CD14-positive monocyte (primary cell): ENCODE data around the gene AEN. TPM values are rescaled to one million over a fixed set of nuclear protein-coding genes. Genes with fewer than 3 reads are reported as not detected.

ENCODE experiments used
- DNase-seq, 3 donors: peaks; one replicate each; pipeline ENCODE4 v3.0.0-alpha.2; 2011 to 2022
- H2AFZ ChIP-seq: 2 replicates; pipeline ENCODE4 v1.6.0; 2012; ENCODE audit warnings: mild to moderate bottlenecking, low read depth, low read length, inconsistent platforms; ENCODE audit not compliant: insufficient read depth, poor library complexity, severe bottlenecking
- H3K27ac ChIP-seq, 2 donors: 1 replicate in 1 of 2; 2 replicates in 1 of 2; pipeline ENCODE4 v1.5.1; 2012 to 2013; ENCODE audit warnings: low read length in 2 of 2, control low read depth in 1 of 2, inconsistent platforms in 1 of 2, low read depth in 1 of 2, mild to moderate bottlenecking in 1 of 2
- H3K27me3 ChIP-seq, 2 donors: one replicate each; pipeline versions ENCODE4 v1.6.0 to v1.6.1; 2011 to 2013; ENCODE audit warnings: low read length in 2 of 2; ENCODE audit not compliant: control insufficient read depth in 2 of 2, insufficient read depth in 2 of 2
- H3K36me3 ChIP-seq, 2 donors: replicated peaks in 1 of 2; 1 replicate in 1 of 2; 2 replicates in 1 of 2; pipeline versions ENCODE4 v1.5.1 to v1.6.1; 2012 to 2013; ENCODE audit warnings: low read length in 2 of 2, control low read depth in 1 of 2, inconsistent platforms in 1 of 2, mild to moderate bottlenecking in 1 of 2; ENCODE audit not compliant: insufficient read depth in 2 of 2, control insufficient read depth in 1 of 2
- H3K4me1 ChIP-seq, 2 donors: 1 replicate in 1 of 2; 2 replicates in 1 of 2; pipeline versions ENCODE4 v1.5.1 to v1.6.1; 2012 to 2013; ENCODE audit warnings: low read length in 2 of 2, control low read depth in 1 of 2, inconsistent platforms in 1 of 2, mild to moderate bottlenecking in 1 of 2, moderate library complexity in 1 of 2; ENCODE audit not compliant: insufficient read depth in 2 of 2, control insufficient read depth in 1 of 2
- H3K4me2 ChIP-seq: replicated peaks from 2 replicates; pipeline ENCODE3; 2012; ENCODE audit warnings: low read length, moderate library complexity, mild to moderate bottlenecking; ENCODE audit not compliant: poor library complexity, severe bottlenecking; ENCODE audit errors: extremely low read depth
- H3K4me3 ChIP-seq, 3 experiments: fragments of 200-600 bp in 1 of 3; sonication (generic) in 1 of 3; replicated peaks in 1 of 3; 1 replicate in 2 of 3; 2 replicates in 1 of 3; pipeline ENCODE4 v1.5.1; 2011 to 2013; ENCODE audit warnings: low read length in 3 of 3, mild to moderate bottlenecking in 3 of 3, control low read depth in 2 of 3, low read depth in 2 of 3, inconsistent platforms in 1 of 3, moderate library complexity in 1 of 3
- H3K79me2 ChIP-seq: 2 replicates; pipeline ENCODE4 v1.6.0; 2012; ENCODE audit warnings: mild to moderate bottlenecking, control low read depth, inconsistent platforms, low read length, moderate library complexity; ENCODE audit not compliant: insufficient read depth
- H3K9ac ChIP-seq: 2 replicates; pipeline ENCODE4 v1.6.0; 2017; ENCODE audit warnings: low read length, mild to moderate bottlenecking; ENCODE audit not compliant: insufficient read depth, poor library complexity, severe bottlenecking
- H3K9me3 ChIP-seq, 2 donors: replicated peaks in 1 of 2; 1 replicate in 1 of 2; 2 replicates in 1 of 2; pipeline versions ENCODE4 v1.5.1 to v1.6.1; 2012 to 2013; ENCODE audit warnings: low read length in 2 of 2, control low read depth in 1 of 2; ENCODE audit not compliant: control insufficient read depth in 1 of 2, insufficient read depth in 1 of 2
- H4K20me1 ChIP-seq: 2 replicates; pipeline ENCODE4 v1.6.0; 2012; ENCODE audit warnings: mild to moderate bottlenecking, low read length, control low read depth, moderate library complexity; ENCODE audit not compliant: insufficient read depth
- H3K27ac Mint-ChIP-seq, 7 donors: one replicate each; pipeline ENCODE4 v1.8.0; 2020; ENCODE audit warnings: mild to moderate bottlenecking in 7 of 7, mixed read lengths in 7 of 7, moderate library complexity in 6 of 7, inconsistent platforms in 2 of 7
- H3K27me3 Mint-ChIP-seq, 3 donors: one replicate each; pipeline ENCODE4 v1.8.0; 2021 to 2022; ENCODE audit warnings: low read depth in 3 of 3, mild to moderate bottlenecking in 3 of 3, mixed read lengths in 3 of 3, moderate library complexity in 3 of 3, inconsistent platforms in 1 of 3
- H3K36me3 Mint-ChIP-seq, 2 donors: one replicate each; pipeline ENCODE4 v1.8.0; 2020; ENCODE audit warnings: mixed read lengths in 2 of 2, inconsistent platforms in 1 of 2, mild to moderate bottlenecking in 1 of 2
- H3K4me1 Mint-ChIP-seq: one replicate; pipeline ENCODE4 v1.8.0; 2020; ENCODE audit warnings: mild to moderate bottlenecking, mixed read lengths
- H3K4me3 Mint-ChIP-seq, 2 donors: one replicate each; pipeline ENCODE4 v1.8.0; 2020; ENCODE audit warnings: mild to moderate bottlenecking in 2 of 2, mixed read lengths in 2 of 2, moderate library complexity in 1 of 2
- H3K9me3 Mint-ChIP-seq, 7 donors: one replicate each; pipeline ENCODE4 v1.8.0; 2020 to 2022; ENCODE audit warnings: mixed read lengths in 7 of 7, mild to moderate bottlenecking in 6 of 7, moderate library complexity in 6 of 7, inconsistent platforms in 2 of 7
- WGBS: methylation state at CpG from one replicate; pipeline ENCODE4 v1.1.5; 2013; ENCODE audit warnings: missing lambda C conversion rate; ENCODE audit not compliant: insufficient coverage; 5-methylcytosine and 5-hydroxymethylcytosine counted together
- intact Hi-C, 2 donors: fragments of 100-400 bp; cut with micrococcal nuclease; formaldehyde crosslinking; loops; one replicate each; pipeline versions ENCODE4 v1.15.0 to v1.15.1; 2023
- polyA plus RNA-seq, 3 donors: library from polyadenylated mRNA; depleted of rRNA in 1 of 3; unstranded in 2 of 3; stranded (reverse) in 1 of 3; fragments of 300-500 nt in 2 of 3; fragments of >200 nt in 1 of 3; fragmentation: Illumina TruSeq in 2 of 3; gene quantifications; 1 replicate in 2 of 3; 2 replicates in 1 of 3; pipeline ENCODE4 v1.2.3, GENCODE V29; 2012 to 2021
- TF ChIP-seq, protein P1 (sequence below): fragments of 200-600 bp; IDR thresholded peaks from one replicate; pipeline ENCODE4 v1.8.0; 2022; ENCODE audit warnings: antibody characterized with exemption, mild to moderate bottlenecking

Gene AEN
- polyA plus RNA-seq, 3 donors = 4.6 to 10.7 (median 6.3) TPM

DNA sequence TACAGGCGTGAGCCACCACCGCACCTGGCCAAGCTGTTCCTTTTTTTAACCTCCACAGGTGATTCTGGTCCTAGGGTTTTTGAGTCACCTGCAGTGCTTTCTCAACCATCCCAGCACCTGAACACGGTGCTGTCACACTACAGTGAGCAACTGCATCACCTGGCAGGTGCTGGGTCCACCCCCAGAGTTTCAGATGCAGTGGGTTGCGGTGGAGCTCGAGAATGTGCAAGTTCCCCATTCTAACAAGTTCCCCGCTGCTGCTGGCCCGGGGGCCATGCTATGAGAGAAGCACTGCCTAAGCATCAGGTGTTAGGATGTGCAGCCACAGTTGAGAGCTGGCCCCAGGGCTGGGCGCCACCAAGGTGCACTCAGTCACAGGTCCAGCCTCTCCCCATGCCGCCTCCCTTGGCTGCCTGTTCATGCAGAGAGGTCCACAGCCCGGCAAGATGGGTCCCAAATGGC, 35.7 kb downstream of the AEN start:
- no peak for DNase-seq
- H3K27me3 Mint-ChIP-seq = peaks cover 2 to 6% (median 4%) of the 10 kb centered on the region in 3 donors
- no peak overlapping the region for H3K9ac ChIP-seq
- H3K36me3 Mint-ChIP-seq = peaks cover 0 to 2% of the 10 kb centered on the region in 2 donors
- TF ChIP-seq, protein P1, sequence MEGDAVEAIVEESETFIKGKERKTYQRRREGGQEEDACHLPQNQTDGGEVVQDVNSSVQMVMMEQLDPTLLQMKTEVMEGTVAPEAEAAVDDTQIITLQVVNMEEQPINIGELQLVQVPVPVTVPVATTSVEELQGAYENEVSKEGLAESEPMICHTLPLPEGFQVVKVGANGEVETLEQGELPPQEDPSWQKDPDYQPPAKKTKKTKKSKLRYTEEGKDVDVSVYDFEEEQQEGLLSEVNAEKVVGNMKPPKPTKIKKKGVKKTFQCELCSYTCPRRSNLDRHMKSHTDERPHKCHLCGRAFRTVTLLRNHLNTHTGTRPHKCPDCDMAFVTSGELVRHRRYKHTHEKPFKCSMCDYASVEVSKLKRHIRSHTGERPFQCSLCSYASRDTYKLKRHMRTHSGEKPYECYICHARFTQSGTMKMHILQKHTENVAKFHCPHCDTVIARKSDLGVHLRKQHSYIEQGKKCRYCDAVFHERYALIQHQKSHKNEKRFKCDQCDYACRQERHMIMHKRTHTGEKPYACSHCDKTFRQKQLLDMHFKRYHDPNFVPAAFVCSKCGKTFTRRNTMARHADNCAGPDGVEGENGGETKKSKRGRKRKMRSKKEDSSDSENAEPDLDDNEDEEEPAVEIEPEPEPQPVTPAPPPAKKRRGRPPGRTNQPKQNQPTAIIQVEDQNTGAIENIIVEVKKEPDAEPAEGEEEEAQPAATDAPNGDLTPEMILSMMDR = no peak
- H3K27me3 ChIP-seq = no peaks in the 10 kb centered on the region
- H3K4me3 ChIP-seq = no peak overlapping the region
- H2AFZ ChIP-seq = no peak overlapping the region
- no peaks in the 10 kb centered on the region for H3K79me2 ChIP-seq
- WGBS = 74% methylated on average over 10 of the region's 10 CpGs
- no peaks in the 10 kb centered on the region for H4K20me1 ChIP-seq
- H3K27ac ChIP-seq = no peak overlapping the region
- no peaks in the 10 kb centered on the region for H3K36me3 ChIP-seq
- H3K4me1 Mint-ChIP-seq = peaks cover 2% of the 10 kb centered on the region
- H3K4me1 ChIP-seq = no peaks in the 10 kb centered on the region
- intact Hi-C loops = no loop called here
- peak overlapping the region in 1 of 7 donors; percentile 67 for H3K27ac Mint-ChIP-seq
- no peaks in the 10 kb centered on the region for H3K9me3 ChIP-seq
- no peaks in the 10 kb centered on the region for H3K9me3 Mint-ChIP-seq
- H3K4me2 ChIP-seq = no peak overlapping the region
- no peak overlapping the region for H3K4me3 Mint-ChIP-seq

DNA sequence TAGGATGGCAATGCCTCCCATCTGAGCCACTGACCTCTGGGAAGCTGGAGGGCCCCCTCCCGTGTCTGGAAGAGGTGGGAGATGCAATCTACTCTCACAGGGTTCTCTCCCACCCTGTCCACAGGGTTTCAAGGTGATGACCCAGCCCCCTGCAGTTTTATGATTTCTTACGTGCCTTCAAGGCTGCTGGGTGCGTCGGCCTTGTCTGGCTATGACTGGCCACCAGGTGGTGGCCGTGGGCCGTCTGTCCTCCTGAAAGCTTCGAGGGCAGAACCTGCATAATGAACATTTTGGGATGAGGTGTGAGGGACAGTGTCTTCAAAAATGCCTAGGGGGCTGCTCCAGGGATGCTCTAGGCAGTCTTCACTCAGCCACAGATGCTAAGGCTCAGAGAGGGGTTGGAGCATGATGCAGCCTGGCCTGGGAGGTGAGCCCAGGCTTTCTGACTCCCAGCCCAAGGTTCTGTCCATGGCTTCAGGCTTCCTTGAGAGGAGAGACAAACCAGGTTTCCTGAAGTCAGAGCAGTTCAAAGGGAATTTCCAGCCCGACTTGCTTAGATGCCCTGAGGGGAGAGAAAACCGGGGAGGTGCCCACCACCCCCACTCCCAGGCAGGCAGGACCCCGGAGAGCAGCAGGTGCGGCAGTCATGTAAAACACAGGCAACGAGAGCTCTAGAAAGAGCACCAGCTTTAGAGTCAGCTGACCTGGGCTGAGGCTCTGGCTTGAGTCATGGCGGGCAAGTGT, 36.4 kb downstream of the AEN start:
- intact Hi-C loops = no loop called here
- no peaks in the 10 kb centered on the region for H3K9me3 Mint-ChIP-seq
- H3K4me3 ChIP-seq = no peak overlapping the region
- H3K4me3 Mint-ChIP-seq = no peak overlapping the region
- H3K9me3 ChIP-seq = no peaks in the 10 kb centered on the region
- WGBS = 55% methylated on average over 10 of the region's 13 CpGs
- peaks cover 2% of the 10 kb centered on the region for H3K4me1 Mint-ChIP-seq
- H3K36me3 Mint-ChIP-seq = peaks cover 0 to 2% of the 10 kb centered on the region in 2 donors
- H3K27me3 ChIP-seq = no peaks in the 10 kb centered on the region
- no peak for DNase-seq
- no peak overlapping the region for H3K4me2 ChIP-seq
- TF ChIP-seq, protein P1 = peak; percentile 59
- no peaks in the 10 kb centered on the region for H3K79me2 ChIP-seq
- no peaks in the 10 kb centered on the region for H3K4me1 ChIP-seq
- no peak overlapping the region for H3K9ac ChIP-seq
- H3K27ac Mint-ChIP-seq = no peak overlapping the region
- no peaks in the 10 kb centered on the region for H3K36me3 ChIP-seq
- H3K27me3 Mint-ChIP-seq = peaks cover 2 to 6% (median 4%) of the 10 kb centered on the region in 3 donors
- no peak overlapping the region for H2AFZ ChIP-seq
- H4K20me1 ChIP-seq = no peaks in the 10 kb centered on the region
- H3K27ac ChIP-seq = no peak overlapping the region
